IMR-90 (cell line): ENCODE results near the gene NRCAM. TPM values are rescaled to one million over a fixed set of nuclear protein-coding genes. Genes with fewer than 3 reads are reported as not detected.

Source experiments
- ATAC-seq: fragments of 200-7000 bp; cut with Tn5 transposase; 2 replicates; pipeline ENCODE4 v1.9.1; 2020; ENCODE audit warnings: low read depth, mild to moderate bottlenecking, moderate library complexity
- BruUV-seq: library from RNA; stranded (reverse); fragments of 400-500 nt; replicated peaks from 2 replicates; lab custom pipeline; 2021; lab: Mats Ljungman, UMichigan
- CTCF ChIA-PET: fragments of 300-600 bp; formaldehyde crosslinking; extraction: SDS; loops from one replicate; lab custom pipeline; 2021; ENCODE audit warnings: antibody characterized with exemption; lab: Yijun Ruan, JAX
- POLR2A ChIA-PET: fragments of 300-600 bp; sonication (Branson Sonifier 250); formaldehyde crosslinking; loops from one replicate; lab custom pipeline; 2022; ENCODE audit warnings: antibody characterized with exemption; ENCODE audit not compliant: unreplicated experiment; lab: Charles Lee
- DNase-seq: peaks from one replicate; pipeline ENCODE4 v3.0.0; 2013
- H2AFZ ChIP-seq: replicated peaks from 2 replicates; pipeline ENCODE3; 2013; ENCODE audit warnings: low read length, mild to moderate bottlenecking; ENCODE audit not compliant: poor library complexity
- H2AK5ac ChIP-seq: 2 replicates; pipeline ENCODE4 v1.6.1; 2013; ENCODE audit warnings: low read depth, low read length, inconsistent platforms
- H2AK9ac ChIP-seq: replicated peaks from 2 replicates; pipeline ENCODE3; 2013; ENCODE audit warnings: mild to moderate bottlenecking, low read depth, low read length, moderate library complexity; ENCODE audit not compliant: poor library complexity
- H2BK120ac ChIP-seq: 2 replicates; pipeline ENCODE4 v1.6.1; 2013; ENCODE audit warnings: low read depth, low read length, inconsistent platforms
- H2BK15ac ChIP-seq: 3 replicates; pipeline ENCODE4 v1.6.1; 2013; ENCODE audit warnings: low read depth, low read length, inconsistent platforms
- H2BK20ac ChIP-seq: 2 replicates; pipeline ENCODE4 v1.6.1; 2013; ENCODE audit warnings: low read depth, mild to moderate bottlenecking, inconsistent platforms, low read length, moderate library complexity
- H2BK5ac ChIP-seq: 2 replicates; pipeline ENCODE4 v1.6.1; 2013; ENCODE audit warnings: mild to moderate bottlenecking, low read depth, low read length, inconsistent platforms; ENCODE audit not compliant: poor library complexity, severe bottlenecking
- H3K14ac ChIP-seq: replicated peaks from 2 replicates; pipeline ENCODE4 v1.6.1; 2013; ENCODE audit warnings: low read depth, low read length, inconsistent platforms
- H3K18ac ChIP-seq: 2 replicates; pipeline ENCODE4 v1.6.1; 2013; ENCODE audit warnings: low read depth, low read length, control low read depth
- H3K23ac ChIP-seq: 2 replicates; pipeline ENCODE4 v1.6.1; 2013; ENCODE audit warnings: low read depth, low read length, inconsistent platforms
- H3K27ac ChIP-seq: 2 replicates; pipeline ENCODE4 v1.5.1; 2013; ENCODE audit warnings: mild to moderate bottlenecking, control low read depth, low read length; ENCODE audit not compliant: insufficient read depth
- H3K27me3 ChIP-seq: 2 replicates; pipeline ENCODE4 v1.6.1; 2013; ENCODE audit warnings: low read length; ENCODE audit not compliant: control insufficient read depth, insufficient read depth
- H3K36me3 ChIP-seq: 2 replicates; pipeline ENCODE4 v1.6.1; 2013; ENCODE audit warnings: low read length, mixed read lengths; ENCODE audit not compliant: control insufficient read depth, insufficient read depth
- H3K4ac ChIP-seq: 2 replicates; pipeline ENCODE4 v1.6.1; 2013; ENCODE audit warnings: low read depth, low read length, inconsistent platforms
- H3K4me1 ChIP-seq: 2 replicates; pipeline ENCODE4 v1.6.1; 2013; ENCODE audit warnings: low read length, mixed read lengths; ENCODE audit not compliant: control insufficient read depth, insufficient read depth
- H3K4me2 ChIP-seq: 2 replicates; pipeline ENCODE4 v1.6.1; 2013; ENCODE audit warnings: low read depth, mild to moderate bottlenecking, control low read depth, low read length, moderate library complexity
- H3K4me3 ChIP-seq: 2 replicates; pipeline ENCODE4 v1.5.1; 2013; ENCODE audit warnings: low read depth, mild to moderate bottlenecking, control low read depth, low read length, moderate library complexity; ENCODE audit not compliant: insufficient read depth
- H3K56ac ChIP-seq: 2 replicates; pipeline ENCODE4 v1.6.1; 2013; ENCODE audit warnings: low read length, inconsistent platforms; ENCODE audit not compliant: insufficient read depth; ENCODE audit errors: extremely low read depth
- H3K79me1 ChIP-seq, 2 experiments: 2 replicates each; pipeline ENCODE4 v1.6.1; 2013; ENCODE audit warnings: low read length in 2 of 2, inconsistent platforms in 1 of 2, low read depth in 1 of 2
- H3K9ac ChIP-seq: 2 replicates; pipeline ENCODE4 v1.6.1; 2013; ENCODE audit warnings: low read depth, low read length, control low read depth
- H3K9me1 ChIP-seq: 2 replicates; pipeline ENCODE4 v1.6.1; 2013; ENCODE audit warnings: low read length, inconsistent platforms; ENCODE audit not compliant: insufficient read depth
- H3K9me3 ChIP-seq: 2 replicates; pipeline ENCODE4 v1.6.1; 2013; ENCODE audit warnings: low read length; ENCODE audit not compliant: control insufficient read depth, insufficient read depth
- H4K20me1 ChIP-seq: 2 replicates; pipeline ENCODE4 v1.6.1; 2013; ENCODE audit warnings: low read length, inconsistent platforms; ENCODE audit not compliant: insufficient read depth
- H4K5ac ChIP-seq: 2 replicates; pipeline ENCODE4 v1.6.1; 2013; ENCODE audit warnings: mild to moderate bottlenecking, low read depth, low read length, control low read depth
- H4K8ac ChIP-seq, 2 experiments: 2 replicates each; pipeline ENCODE4 v1.6.1; 2013; ENCODE audit warnings: low read depth in 2 of 2, low read length in 2 of 2, control low read depth in 1 of 2, inconsistent platforms in 1 of 2
- H4K91ac ChIP-seq: 2 replicates; pipeline ENCODE4 v1.6.1; 2013; ENCODE audit warnings: low read depth, low read length, inconsistent platforms; ENCODE audit not compliant: insufficient read depth
- CEBPB ChIP-seq: IDR thresholded peaks from 2 replicates; pipeline ENCODE4 v1.6.1; 2012; ENCODE audit warnings: low read depth, low read length, improper control_type of control experiment
- CHD1 ChIP-seq: IDR thresholded peaks from 2 replicates; pipeline ENCODE4 v1.6.1; 2012; ENCODE audit warnings: low read depth, low read length, improper control_type of control experiment
- CTCF ChIP-seq: conservative IDR thresholded peaks from 2 replicates; pipeline ENCODE4 v1.5.1; 2012; ENCODE audit warnings: mild to moderate bottlenecking, low read depth, low read length, improper control_type of control experiment
- FOS ChIP-seq: fragments of 150-350 bp; IDR thresholded peaks from 2 replicates; pipeline ENCODE4 v1.6.1; 2016; ENCODE audit warnings: low read depth, low read length
- POLR2A ChIP-seq: IDR thresholded peaks from 2 replicates; pipeline ENCODE4 v1.6.1; 2012; ENCODE audit warnings: mild to moderate bottlenecking, low read depth, low read length
- RAD21 ChIP-seq: IDR thresholded peaks from 2 replicates; pipeline ENCODE4 v1.6.1; 2012; ENCODE audit warnings: low read length, improper control_type of control experiment
- RCOR1 ChIP-seq: IDR thresholded peaks from 2 replicates; pipeline ENCODE4 v1.6.1; 2012; ENCODE audit warnings: mild to moderate bottlenecking, low read length, improper control_type of control experiment; ENCODE audit not compliant: insufficient replicate concordance
- SMC3 ChIP-seq: fragments of 150-350 bp; IDR thresholded peaks from 2 replicates; pipeline ENCODE4 v1.6.1; 2016; ENCODE audit warnings: low read depth, mild to moderate bottlenecking, antibody characterized with exemption, low read length, moderate library complexity
- USF2 ChIP-seq: fragments of 150-350 bp; IDR thresholded peaks from 2 replicates; pipeline ENCODE4 v1.6.1; 2017; ENCODE audit warnings: mild to moderate bottlenecking, antibody characterized with exemption, low read length, low read depth
- WGBS, 2 experiments: methylation state at CpG; one replicate each; pipeline versions ENCODE4 v1.1.5 to v1.1.7; 2013; ENCODE audit warnings: missing lambda C conversion rate in 2 of 2; ENCODE audit not compliant: insufficient read length in 1 of 2; ENCODE audit errors: extremely low coverage in 2 of 2; 5-methylcytosine and 5-hydroxymethylcytosine counted together
- dilution Hi-C: fragments of 300-500 bp; cut with HindIII; formaldehyde crosslinking; loops from one replicate; pipeline ENCODE4 v1.14.3; 2018; ENCODE audit warnings: low sequenced_read_pairs; ENCODE audit not compliant: unreplicated experiment
- in situ Hi-C: fragments of 300-500 bp; cut with MboI; formaldehyde crosslinking; loops from 3 replicates; pipeline ENCODE4 v1.14.3; 2019; ENCODE audit warnings: low sequenced_read_pairs, inconsistent platforms, mixed read lengths
- intact Hi-C: fragments of 100-400 bp; cut with micrococcal nuclease; formaldehyde crosslinking; loops from 2 replicates; pipeline ENCODE4 v1.10.0; 2022
- polyA plus RNA-seq, 3 experiments: library from polyadenylated mRNA; depleted of rRNA; stranded (reverse); fragments of >200 nt; gene quantifications; 2 replicates each; pipeline ENCODE4 v1.2.3, GENCODE V29; 2012; ENCODE audit warnings: low replicate concordance in 1 of 3
- total RNA-seq: library from RNA; depleted of rRNA; stranded (reverse); fragments of >200 nt; gene quantifications from 2 replicates; pipeline ENCODE4 v1.2.3, GENCODE V29; 2012

NRCAM gene
- total and polyA plus RNA-seq, 2 of the 4 experiments (the other 2 are of a cell fraction), result 0.46 to 1.1 TPM

- dilution Hi-C loops (no loop called here), in situ Hi-C loops (no loop called here), intact Hi-C loops (no loop called here)
- TF ChIP-seq USF2 (no peak), SMC3 (no peak), RAD21 (no peak), FOS (no peak), RCOR1 (no peak), CTCF (no peak), CEBPB (no peak), POLR2A (no peak), CHD1 (no peak)
- DNase-seq, result no peak
- Histone ChIP-seq H3K79me1 (no peaks in the 10 kb centered on the region), H3K56ac (no peak overlapping the region), H3K36me3 (no peaks in the 10 kb centered on the region), H4K5ac (no peak overlapping the region), H2AFZ (no peak overlapping the region), H3K4me2 (no peak overlapping the region), H3K27me3 (no peaks in the 10 kb centered on the region), H2AK9ac (no peak overlapping the region), H3K18ac (no peak overlapping the region), H3K23ac (no peak overlapping the region), H3K14ac (no peak overlapping the region), H2AK5ac (no peak overlapping the region), H2BK20ac (no peak overlapping the region), H3K4me3 (no peak overlapping the region), H3K4ac (no peak overlapping the region), H4K91ac (no peak overlapping the region), H2BK5ac (no peak overlapping the region), H2BK120ac (no peak overlapping the region), H4K8ac (no peak overlapping the region), H2BK15ac (no peak overlapping the region), H4K20me1 (no peaks in the 10 kb centered on the region), H3K27ac (no peak overlapping the region), H3K9ac (no peak overlapping the region), H3K4me1 (no peaks in the 10 kb centered on the region; the same call in 1 of the 2 replicates), H3K9me1 (peaks cover 4% of the 10 kb centered on the region; the same call in 1 of the 2 replicates), H3K9me3 (no peaks in the 10 kb centered on the region)
- no peak for ATAC-seq
- ChIA-PET POLR2A (no interaction called here), CTCF (interaction anchor here (0.7 kb wide), 1 partner anchor 9 kb away, joined by 4 read pairs; no protein-coding TSS in a partner anchor)
- no TSS peak for BruUV-seq
- no CpG with 5 or more reads among the region's 3 CpGs for WGBS, 2 experiments
Observed at GRCh38 chr7:108226816-108227299, 229.4 kb downstream of the NRCAM start.
